Activated CD8-positive, alpha-beta memory T cell treated with anti-CD3 and anti-CD28 coated beads, Interleukin-2, amount 50 U/mL, for 24 hours (primary cell): Measurements from ENCODE around the gene MTX1.
"Not testable (repeated sequence)": the region's sequence is repeated elsewhere in the genome, so short reads cannot be mapped to it uniquely, and the experiment has no call there.

Experiments used
- DNase-seq: peaks from one replicate; pipeline ENCODE4 v3.0.0-alpha.2; 2020; ENCODE audit errors: extremely low read depth

The MTX1 gene, protein sequence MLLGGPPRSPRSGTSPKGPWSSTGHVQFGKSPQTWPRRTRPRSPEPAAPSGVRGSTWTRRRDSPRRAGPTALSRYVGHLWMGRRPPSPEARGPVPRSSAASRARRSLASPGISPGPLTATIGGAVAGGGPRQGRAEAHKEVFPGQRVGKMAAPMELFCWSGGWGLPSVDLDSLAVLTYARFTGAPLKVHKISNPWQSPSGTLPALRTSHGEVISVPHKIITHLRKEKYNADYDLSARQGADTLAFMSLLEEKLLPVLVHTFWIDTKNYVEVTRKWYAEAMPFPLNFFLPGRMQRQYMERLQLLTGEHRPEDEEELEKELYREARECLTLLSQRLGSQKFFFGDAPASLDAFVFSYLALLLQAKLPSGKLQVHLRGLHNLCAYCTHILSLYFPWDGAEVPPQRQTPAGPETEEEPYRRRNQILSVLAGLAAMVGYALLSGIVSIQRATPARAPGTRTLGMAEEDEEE

GRCh38 chr1:155208541-155209311 is at the start of gene MTX1:
Gene MTX1 (plus strand): TSS chr1:155208695. CDS start chr1:155208805, 110 bp downstream.
- peak; percentile 68 for DNase-seq

DNA sequence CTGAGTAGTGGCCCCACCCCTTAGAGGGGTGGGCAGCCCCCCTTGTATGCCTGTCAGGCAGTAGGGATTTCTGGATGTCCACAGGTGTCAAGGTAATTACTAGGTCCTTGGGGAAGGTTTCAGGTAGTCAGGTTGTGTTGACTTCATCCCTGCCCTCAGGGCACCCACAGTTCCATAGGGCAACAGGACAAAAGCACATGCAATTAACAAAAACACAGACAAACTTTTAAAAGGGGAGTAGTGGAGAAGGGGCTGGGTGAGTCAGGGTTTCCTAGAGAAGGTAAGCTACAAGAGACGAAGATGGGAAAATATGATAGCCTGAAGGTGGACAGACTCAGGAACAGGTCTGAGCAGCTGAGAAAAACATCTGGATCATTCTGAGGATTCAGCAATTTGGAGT is 49.5 kb upstream of the MTX1 start:
- DNase-seq: no peak

DNA sequence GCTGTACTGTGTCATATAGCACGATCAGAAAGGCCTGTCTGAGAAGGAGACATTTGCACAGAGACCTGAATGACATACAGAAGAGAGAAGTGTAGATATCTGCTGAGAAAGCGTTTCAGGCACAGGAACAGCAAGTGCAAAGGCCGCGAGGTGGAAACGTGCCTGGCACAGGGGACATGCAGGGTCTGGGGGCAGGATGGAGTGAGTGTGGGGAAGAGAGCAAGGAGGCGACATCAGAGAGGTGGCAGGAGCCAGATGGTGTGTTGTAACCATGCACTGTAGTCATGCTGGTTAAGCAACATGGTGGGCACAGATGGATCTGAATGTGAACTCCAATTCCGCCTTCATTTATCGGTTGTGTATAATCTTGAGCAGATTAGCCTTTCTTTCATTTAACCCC is 48.4 kb upstream of the MTX1 start:
- DNase-seq: no peak

DNA sequence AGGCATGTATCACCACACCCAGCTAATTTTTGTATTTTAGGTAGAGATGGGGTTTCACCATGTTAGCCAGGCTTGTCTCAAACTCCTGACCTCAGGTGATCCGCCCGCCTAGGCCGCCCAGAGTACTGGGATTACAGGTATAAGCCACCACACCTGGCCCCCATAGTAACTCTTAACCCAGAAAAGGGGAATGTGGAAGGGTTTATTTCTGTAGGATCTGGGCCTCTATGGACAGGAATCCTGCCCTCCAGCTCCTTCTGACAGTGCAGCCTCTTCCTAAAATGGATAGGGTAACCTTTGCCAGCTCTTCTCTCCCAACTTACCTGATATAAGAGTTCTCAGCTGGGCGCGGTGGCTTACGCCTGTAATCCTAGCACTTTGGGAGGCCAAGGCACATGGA is 45.9 kb upstream of the MTX1 start:
- not testable (repeated sequence) for DNase-seq

DNA sequence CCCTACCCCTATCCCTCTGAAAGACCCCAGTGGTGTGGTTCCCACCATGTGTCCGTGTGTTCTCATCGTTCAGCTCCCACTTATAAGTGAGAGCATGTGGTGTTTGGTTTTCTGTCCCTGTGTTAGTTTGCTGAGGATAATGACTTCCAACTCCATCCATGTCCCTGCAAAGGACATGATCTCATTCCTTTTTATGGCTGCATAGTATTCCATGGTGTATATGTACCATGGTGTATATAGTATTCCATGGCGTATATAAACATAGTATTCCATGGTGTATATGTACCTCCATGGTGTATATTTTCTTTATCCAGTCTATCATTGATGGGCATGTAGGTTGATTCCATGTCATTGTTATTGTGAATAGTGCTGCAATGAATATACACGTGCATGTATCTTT is 44.7 kb upstream of the MTX1 start:
- not testable (repeated sequence) for DNase-seq

GRCh38 chr1:155164625-155165024 is 43.9 kb upstream of the MTX1 start:
- not testable (repeated sequence) for DNase-seq

GRCh38 chr1:155166051-155166470 is 42.4 kb upstream of the MTX1 start:
- no peak for DNase-seq

GRCh38 chr1:155166471-155167165 is 41.9 kb upstream of the MTX1 start:
- DNase-seq: no peak

GRCh38 chr1:155167166-155168104 is 41.1 kb upstream of the MTX1 start:
- DNase-seq: peak; percentile 74

DNA sequence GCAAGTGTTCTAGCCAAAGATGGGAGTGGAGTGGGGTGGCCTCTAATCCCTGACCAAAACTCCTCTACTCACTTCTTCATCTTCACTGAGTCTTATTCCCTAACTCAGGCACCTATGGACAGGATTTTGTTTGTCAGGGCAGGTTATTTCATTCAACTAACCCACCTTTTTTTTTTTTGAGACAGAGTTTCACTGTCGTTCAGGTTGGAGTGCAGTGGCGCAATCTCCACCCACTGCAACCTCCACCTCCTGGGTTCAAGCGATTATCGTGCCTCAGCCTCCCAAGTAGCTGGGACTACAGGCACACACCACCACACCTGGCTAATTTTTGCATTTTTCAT is 40.4 kb upstream of the MTX1 start:
- not testable (repeated sequence) for DNase-seq

GRCh38 chr1:155168456-155169210 is 39.9 kb upstream of the MTX1 start:
- DNase-seq: no peak

DNA sequence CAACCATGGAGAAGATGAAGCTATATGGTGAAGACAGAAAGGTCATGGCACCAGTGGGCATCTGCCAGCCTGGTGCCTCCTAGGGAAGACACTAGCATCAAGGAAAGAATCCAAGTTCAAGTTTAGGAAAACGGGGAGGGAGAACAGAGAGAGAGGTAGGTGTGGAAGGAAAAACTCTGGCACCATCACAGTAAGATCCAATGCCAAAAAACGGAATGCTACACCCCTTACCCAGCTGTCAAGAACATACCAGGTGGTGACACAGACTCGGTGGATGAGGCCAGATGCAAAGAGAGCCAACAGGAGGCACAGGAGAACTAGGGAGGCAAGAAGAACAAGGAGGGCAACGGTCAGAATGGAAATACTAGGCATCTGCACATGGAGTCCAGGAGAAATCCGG is 39.0 kb upstream of the MTX1 start:
- DNase-seq: no peak

GRCh38 chr1:155170101-155170785 is 38.3 kb upstream of the MTX1 start:
- no peak for DNase-seq

- no peak for DNase-seq
Observed at GRCh38 chr1:155170806-155171205, 37.7 kb upstream of the MTX1 start.

- no peak for DNase-seq
Observed at GRCh38 chr1:155171836-155172731, 36.4 kb upstream of the MTX1 start.

- peak; percentile 92 for DNase-seq
Observed at GRCh38 chr1:155172732-155173477, 35.6 kb upstream of the MTX1 start, which contains the start of gene KRTCAP2. Gene KRTCAP2 (minus strand): TSS chr1:155173304. CDS start chr1:155173224, 80 bp downstream.

- DNase-seq: no peak
Observed at GRCh38 chr1:155173478-155174323, 34.8 kb upstream of the MTX1 start, which contains the start of gene TRIM46. Gene TRIM46 (plus strand): TSS chr1:155173849. CDS start chr1:155173967, 118 bp downstream.
